ENCODE data around the gene ABCB11.

DNA sequence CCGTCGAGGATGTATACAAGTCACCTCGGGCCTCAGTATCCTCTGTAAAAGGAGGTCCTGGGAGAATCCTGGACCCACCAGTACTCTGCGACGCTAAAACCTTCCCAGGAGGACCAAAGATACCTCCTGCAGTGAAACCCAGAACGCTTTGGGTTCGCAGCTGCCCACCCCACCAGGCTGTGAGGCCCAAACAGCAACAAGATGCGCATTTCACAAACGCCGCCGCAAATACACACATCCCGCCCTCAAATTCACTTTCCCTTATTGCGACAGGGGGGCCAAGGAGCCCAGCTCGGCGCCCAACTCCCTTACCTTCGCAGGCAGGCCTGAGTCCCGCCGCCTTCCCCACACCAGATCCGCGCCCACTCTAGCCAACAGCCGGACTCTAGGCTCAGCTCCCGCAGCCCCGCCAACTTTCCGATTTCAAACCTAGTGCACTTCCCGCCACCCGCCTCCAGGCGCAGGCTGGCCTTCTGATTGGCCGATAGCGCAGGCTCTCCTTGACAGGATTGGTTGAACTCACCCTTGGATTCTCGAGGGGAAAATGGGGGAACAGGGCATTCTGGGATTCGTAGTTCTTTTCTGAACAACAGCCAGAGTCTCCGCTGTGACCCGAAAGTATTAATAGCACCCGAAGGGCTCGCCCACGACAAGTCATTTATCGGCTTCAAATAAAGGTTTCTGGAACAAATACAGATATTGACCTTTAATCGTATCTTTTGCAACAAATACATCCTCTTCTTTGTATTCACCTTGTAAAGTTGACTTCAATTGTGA, 140.9 kb downstream of the ABCB11 start, which contains the start of gene SPC25:
- TF ChIP-seq, protein P1, sequence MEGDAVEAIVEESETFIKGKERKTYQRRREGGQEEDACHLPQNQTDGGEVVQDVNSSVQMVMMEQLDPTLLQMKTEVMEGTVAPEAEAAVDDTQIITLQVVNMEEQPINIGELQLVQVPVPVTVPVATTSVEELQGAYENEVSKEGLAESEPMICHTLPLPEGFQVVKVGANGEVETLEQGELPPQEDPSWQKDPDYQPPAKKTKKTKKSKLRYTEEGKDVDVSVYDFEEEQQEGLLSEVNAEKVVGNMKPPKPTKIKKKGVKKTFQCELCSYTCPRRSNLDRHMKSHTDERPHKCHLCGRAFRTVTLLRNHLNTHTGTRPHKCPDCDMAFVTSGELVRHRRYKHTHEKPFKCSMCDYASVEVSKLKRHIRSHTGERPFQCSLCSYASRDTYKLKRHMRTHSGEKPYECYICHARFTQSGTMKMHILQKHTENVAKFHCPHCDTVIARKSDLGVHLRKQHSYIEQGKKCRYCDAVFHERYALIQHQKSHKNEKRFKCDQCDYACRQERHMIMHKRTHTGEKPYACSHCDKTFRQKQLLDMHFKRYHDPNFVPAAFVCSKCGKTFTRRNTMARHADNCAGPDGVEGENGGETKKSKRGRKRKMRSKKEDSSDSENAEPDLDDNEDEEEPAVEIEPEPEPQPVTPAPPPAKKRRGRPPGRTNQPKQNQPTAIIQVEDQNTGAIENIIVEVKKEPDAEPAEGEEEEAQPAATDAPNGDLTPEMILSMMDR (IDR thresholded peaks at IDR 0.05), result peak in 3 of 4 experiments; percentile 12 to 46 (median 23)
- TF ChIP-seq EP300 (IDR thresholded peaks at IDR 0.05), result no peak
- TF ChIP-seq POLR2AphosphoS5 (IDR thresholded peaks at IDR 0.05), result no peak
- TF ChIP-seq POLR2A (IDR thresholded peaks at IDR 0.05), result no peak
